ENCODE data around the gene RORC.

- TF ChIP-seq, protein P1, sequence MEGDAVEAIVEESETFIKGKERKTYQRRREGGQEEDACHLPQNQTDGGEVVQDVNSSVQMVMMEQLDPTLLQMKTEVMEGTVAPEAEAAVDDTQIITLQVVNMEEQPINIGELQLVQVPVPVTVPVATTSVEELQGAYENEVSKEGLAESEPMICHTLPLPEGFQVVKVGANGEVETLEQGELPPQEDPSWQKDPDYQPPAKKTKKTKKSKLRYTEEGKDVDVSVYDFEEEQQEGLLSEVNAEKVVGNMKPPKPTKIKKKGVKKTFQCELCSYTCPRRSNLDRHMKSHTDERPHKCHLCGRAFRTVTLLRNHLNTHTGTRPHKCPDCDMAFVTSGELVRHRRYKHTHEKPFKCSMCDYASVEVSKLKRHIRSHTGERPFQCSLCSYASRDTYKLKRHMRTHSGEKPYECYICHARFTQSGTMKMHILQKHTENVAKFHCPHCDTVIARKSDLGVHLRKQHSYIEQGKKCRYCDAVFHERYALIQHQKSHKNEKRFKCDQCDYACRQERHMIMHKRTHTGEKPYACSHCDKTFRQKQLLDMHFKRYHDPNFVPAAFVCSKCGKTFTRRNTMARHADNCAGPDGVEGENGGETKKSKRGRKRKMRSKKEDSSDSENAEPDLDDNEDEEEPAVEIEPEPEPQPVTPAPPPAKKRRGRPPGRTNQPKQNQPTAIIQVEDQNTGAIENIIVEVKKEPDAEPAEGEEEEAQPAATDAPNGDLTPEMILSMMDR (IDR thresholded peaks at IDR 0.05) = no peak
- TF ChIP-seq POLR2A (IDR thresholded peaks at IDR 0.05) = no peak
These were observed 18.3 kb upstream of the RORC start for GRCh38 chr1:151849871-151850270.
